ENCODE measurements around the gene SLC2A11.

- TF ChIP-seq CTCF (IDR thresholded peaks at IDR 0.05; ENCODE audit: insufficient read depth, low read length, poor library complexity, severe bottlenecking) = no peak
- no peak for TF ChIP-seq EZH2phosphoT487 (conservative IDR thresholded peaks at IDR 0.05; ENCODE audit: low read length)
Observed at GRCh38 chr22:23926561-23926960, 68.9 kb downstream of the SLC2A11 start.

All from SU-DHL-6 (cell line).